ENCODE data around the gene ARHGEF3.

DNA sequence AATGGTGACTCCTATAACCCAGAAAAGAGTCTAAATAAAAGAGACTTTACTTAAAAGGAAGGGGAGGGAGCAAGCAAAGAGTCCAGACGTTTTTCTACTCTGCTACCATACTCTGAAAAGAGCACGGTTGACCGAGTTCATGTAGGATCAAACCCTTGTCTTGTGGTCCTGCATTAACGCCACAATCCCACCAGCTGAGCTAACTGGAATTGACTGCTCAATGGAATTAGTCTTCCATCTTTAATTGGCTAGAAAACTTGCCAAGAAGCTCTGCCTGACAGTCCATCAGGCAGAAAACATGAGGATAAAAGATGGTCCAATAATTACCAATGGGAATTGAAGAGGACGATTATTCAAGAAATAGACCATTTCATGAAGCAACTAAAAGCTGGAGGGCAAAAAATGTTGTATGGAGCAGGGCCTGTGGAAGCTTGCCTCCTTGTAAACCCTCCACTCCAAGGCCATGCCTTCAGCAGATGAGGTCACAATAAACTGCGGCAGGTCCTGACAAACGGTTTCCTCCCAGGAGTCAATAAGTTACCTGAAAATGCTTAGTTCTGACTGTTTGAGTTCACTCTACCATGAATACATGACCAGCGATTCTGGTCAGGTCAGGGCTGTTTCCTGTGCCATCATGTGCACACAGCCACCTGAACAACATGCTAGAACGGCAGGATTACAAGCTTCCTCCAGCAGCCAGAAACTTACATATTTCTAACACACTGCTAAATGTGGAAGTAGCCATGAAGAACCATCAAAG, 35.6 kb upstream of the ARHGEF3 start:
- TF ChIP-seq POLR2A (IDR thresholded peaks at IDR 0.05): no peak
- TF ChIP-seq, protein P1, sequence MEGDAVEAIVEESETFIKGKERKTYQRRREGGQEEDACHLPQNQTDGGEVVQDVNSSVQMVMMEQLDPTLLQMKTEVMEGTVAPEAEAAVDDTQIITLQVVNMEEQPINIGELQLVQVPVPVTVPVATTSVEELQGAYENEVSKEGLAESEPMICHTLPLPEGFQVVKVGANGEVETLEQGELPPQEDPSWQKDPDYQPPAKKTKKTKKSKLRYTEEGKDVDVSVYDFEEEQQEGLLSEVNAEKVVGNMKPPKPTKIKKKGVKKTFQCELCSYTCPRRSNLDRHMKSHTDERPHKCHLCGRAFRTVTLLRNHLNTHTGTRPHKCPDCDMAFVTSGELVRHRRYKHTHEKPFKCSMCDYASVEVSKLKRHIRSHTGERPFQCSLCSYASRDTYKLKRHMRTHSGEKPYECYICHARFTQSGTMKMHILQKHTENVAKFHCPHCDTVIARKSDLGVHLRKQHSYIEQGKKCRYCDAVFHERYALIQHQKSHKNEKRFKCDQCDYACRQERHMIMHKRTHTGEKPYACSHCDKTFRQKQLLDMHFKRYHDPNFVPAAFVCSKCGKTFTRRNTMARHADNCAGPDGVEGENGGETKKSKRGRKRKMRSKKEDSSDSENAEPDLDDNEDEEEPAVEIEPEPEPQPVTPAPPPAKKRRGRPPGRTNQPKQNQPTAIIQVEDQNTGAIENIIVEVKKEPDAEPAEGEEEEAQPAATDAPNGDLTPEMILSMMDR (IDR thresholded peaks at IDR 0.05): no peak
- no peak for TF ChIP-seq POLR2AphosphoS5 (IDR thresholded peaks at IDR 0.05; ENCODE audit: insufficient read depth in 1 of 2, low read depth in 1 of 2)
